GM18868 (cell line): Measurements from ENCODE around the gene FBN1.
A peak's percentile ranks its signal among the peaks of the same experiment; 100 is the strongest.

Experiments used
- ATAC-seq: cut with Tn5 transposase; IDR thresholded peaks from one replicate; pipeline ENCODE4 v1.9.1; 2021; ENCODE audit warnings: mild to moderate bottlenecking, moderate library complexity; ENCODE audit not compliant: unreplicated experiment

The FBN1 gene

GRCh38 chr15:48623456-48623855 is 22.1 kb downstream of the FBN1 start:
- no peak for ATAC-seq

- ATAC-seq, result no peak
Measured at GRCh38 chr15:48622237-48622636, 23.3 kb downstream of the FBN1 start.

GRCh38 chr15:48619446-48619845 is 26.1 kb downstream of the FBN1 start:
- no peak for ATAC-seq

DNA sequence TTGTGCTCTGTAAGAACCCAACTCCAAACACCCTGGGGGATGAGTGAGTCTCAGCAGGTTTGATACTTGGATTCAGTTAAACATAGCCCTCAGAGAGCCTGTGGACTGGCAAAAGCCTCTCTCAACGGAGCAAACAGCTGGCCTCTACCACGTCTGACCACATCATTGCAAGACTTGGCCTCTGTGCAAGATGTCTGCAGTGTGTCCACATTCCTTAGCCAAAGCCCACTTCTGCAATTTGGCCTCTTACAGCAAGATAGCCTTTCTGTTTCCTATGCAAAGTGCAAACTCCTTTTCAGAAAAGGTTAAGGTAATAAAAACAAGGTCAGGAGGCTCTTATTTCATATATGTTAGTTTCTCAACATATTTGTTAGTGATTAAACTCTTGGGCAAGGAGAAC is 27.9 kb downstream of the FBN1 start:
- ATAC-seq, result no peak

- ATAC-seq, result no peak
Measured at GRCh38 chr15:48616216-48616615, 29.3 kb downstream of the FBN1 start.

DNA sequence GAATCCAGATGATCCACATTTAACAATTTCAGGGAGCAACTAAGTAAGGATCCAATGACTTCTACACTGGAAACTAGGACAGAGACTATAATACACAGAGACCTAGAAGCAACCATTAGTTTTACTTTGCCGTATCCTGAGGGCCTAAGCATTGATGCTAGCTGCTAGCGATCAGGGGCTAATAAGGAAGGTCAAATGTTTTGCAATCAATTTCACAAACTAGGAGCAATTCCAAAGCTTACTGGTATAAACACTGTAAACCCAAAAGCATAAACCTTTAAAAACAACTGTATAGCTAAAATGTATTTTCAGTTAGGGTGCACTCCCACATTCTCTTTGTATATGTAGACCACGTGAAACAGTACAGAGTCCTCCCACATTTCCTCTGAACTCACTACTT is 31.5 kb downstream of the FBN1 start:
- no peak for ATAC-seq

DNA sequence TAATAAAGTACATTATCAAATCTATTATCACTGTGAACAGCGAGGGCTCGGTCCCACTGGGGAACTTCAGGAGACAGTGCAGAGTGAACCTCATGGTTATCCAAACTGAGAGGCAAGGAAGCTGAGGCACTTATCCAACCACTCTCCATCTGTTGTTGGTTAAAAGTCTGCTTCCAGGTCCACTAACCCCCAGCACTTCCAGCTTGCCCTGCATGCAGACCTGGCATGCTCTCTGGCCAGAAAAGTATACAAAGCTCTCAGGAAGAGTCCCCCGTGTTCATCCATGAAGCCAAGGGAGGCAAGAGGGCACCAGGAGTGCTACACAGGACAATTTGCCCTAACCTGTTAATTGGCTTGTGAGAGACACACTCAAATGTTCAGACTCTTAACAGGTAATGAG is 36.0 kb downstream of the FBN1 start:
- ATAC-seq, result no peak

GRCh38 chr15:48607846-48608245 is 37.7 kb downstream of the FBN1 start:
- no peak for ATAC-seq

- no peak for ATAC-seq
Measured at GRCh38 chr15:48604567-48604966, 40.9 kb downstream of the FBN1 start.

- no peak for ATAC-seq
Measured at GRCh38 chr15:48603922-48604321, 41.6 kb downstream of the FBN1 start.

GRCh38 chr15:48603123-48603500 is 42.4 kb downstream of the FBN1 start:
- ATAC-seq, result no peak

- ATAC-seq, result no peak
Measured at GRCh38 chr15:48602358-48603122, 43.0 kb downstream of the FBN1 start.

DNA sequence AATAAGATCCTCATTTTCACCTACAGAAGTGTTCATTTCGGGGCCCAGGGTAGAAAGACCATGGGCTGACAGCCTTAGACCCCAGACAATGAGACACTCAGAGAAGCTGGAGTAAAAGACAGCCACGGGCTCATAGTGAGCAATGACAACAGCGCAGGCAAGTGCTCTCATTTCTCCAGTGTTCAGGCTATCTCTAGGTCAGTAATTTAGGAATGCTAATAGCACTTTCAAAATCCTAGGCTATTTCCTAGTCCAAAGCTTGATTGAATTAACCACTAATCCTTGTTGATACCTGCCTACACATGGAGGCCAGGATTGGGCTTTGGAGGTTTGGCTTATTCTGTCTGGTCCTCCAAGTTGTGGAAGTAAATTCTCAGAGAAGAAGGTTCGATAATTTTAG is 44.4 kb downstream of the FBN1 start:
- no peak for ATAC-seq

GRCh38 chr15:48596841-48597240 is 48.7 kb downstream of the FBN1 start:
- ATAC-seq, result peak; percentile 55

DNA sequence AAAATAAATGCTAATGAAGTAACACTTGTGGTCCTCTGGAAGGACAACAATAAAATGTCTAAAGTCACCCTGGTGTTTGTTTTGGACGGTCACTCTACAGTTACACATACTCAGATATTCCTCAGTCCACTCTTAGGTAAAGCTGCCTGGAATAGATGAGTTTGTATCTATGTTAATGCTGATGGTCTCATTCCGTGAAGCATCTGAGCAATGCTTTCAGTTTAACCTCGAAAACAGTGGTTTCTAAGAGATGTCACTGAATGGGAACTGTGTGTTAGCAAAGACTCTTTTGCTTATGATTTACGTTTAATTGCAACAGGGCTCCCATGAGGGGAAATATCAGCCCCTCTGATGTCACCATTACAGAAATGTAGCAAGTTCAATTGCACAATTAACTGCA is 49.1 kb downstream of the FBN1 start:
- peak; percentile 49 for ATAC-seq

DNA sequence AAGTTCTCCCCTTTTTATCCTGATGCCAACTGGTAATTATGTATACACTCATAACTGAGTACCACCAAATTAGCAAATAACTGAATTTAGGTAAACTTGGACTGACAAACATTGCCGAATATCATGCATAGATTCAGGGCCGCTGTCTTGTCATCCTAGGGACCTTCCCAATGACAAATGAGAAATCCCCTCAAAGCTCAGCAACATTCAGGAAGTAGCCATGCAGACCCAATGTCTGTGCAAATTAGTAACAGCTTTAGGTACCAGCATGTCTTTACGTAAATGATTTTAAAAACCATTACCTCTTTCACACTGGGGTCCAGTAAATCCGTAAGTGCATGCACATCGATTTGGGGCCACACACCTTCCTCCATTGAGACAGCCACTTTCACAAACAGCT is 49.5 kb downstream of the FBN1 start:
- peak; percentile 69 for ATAC-seq

GRCh38 chr15:48592933-48593332 is 52.6 kb downstream of the FBN1 start:
- no peak for ATAC-seq

- no peak for ATAC-seq
Measured at GRCh38 chr15:48592221-48592731, 53.2 kb downstream of the FBN1 start.

DNA sequence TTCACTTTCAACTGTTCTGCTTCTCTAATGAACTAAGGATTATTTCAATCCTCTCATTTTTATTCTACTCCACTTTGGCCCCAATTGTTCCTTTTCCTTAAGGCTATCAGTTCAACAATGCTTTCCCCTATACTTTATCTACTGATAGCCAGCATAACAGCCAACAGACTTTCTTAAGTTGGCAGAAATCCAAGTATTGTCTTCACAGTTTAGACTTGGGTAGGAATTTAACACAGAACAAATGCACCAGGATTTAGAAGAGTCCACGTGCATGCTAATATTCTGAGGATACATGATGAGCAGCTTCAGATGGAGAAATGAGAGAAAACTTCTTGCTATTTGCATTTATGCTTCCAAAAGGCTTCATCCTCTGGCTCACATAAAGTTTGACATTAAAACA is 54.8 kb downstream of the FBN1 start:
- ATAC-seq, result no peak

DNA sequence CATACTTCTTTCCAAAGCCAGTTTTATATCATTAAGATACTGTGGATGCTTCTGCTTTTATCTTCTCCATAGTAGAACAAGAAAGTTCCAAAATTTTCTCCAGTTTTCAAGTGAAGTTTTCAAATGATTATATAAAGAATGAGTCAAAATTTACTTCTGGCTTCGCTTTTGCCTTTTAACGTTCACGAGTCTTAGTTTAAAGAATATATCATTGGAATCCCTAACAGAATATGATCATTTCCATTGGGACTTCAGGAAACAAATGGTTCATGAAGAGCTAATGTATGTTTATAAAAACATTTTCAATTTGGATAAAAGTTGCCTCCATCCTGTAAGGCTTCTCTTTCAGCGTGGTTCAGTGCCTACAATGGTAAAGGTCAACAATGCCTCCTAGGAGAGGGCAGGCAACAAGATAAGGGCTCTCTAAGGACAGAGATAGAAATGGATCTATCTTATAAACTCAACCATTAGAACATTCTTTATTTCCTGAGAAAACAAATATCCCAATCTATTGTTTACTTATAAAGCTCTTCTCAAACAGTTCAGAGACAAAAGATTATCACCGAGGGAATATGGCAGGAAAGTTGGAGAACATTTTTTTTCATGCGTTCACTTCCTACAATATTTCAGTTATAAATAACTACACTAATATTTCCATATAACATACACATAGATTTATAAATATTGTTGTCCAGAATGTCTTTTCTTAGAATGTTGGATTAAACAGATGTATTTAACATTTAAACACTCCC is 60.5 kb downstream of the FBN1 start:
- ATAC-seq, result no peak

- ATAC-seq, result no peak
Measured at GRCh38 chr15:48584090-48584811, 61.3 kb downstream of the FBN1 start.
